K562 (cell line): ENCODE measurements around the gene PNRC1. TPM values are rescaled to one million over a fixed set of nuclear protein-coding genes. Genes with fewer than 3 reads are reported as not detected.

ENCODE experiments used
- BCOR ChIP-seq: fragments of 450-650 bp; IDR thresholded peaks from 2 replicates; pipeline ENCODE4 v1.6.1; 2016
- CEBPG ChIP-seq, 3 experiments: fragments of 200-800 bp in 1 of 3; sonication (Bioruptor generic) in 1 of 3; sonication (generic) in 1 of 3; formaldehyde crosslinking in 1 of 3; IDR thresholded peaks in 2 of 3; conservative IDR thresholded peaks in 1 of 3; 2 replicates each; pipeline versions ENCODE4 v1.6.1 to v1.8.0; 2016 to 2022; ENCODE audit warnings: missing compliant biosample characterization in 2 of 3, missing genetic modification characterization in 2 of 3, mild to moderate bottlenecking in 1 of 3, missing genetic modification reagents in 1 of 3
- EGR1 ChIP-seq: fragments of 450-650 bp; conservative IDR thresholded peaks from 2 replicates; pipeline ENCODE4 v1.6.1; 2017; ENCODE audit warnings: mild to moderate bottlenecking
- GABPB1 ChIP-seq: sonication (generic); formaldehyde crosslinking; IDR thresholded peaks from 2 replicates; pipeline ENCODE4 v1.8.0; 2022; ENCODE audit warnings: mild to moderate bottlenecking, missing genetic modification reagents
- GTF2E2 ChIP-seq: fragments of 200-800 bp; sonication (Bioruptor generic); IDR thresholded peaks from 2 replicates; pipeline ENCODE4 v1.6.1; 2016; ENCODE audit warnings: missing genetic modification characterization, missing compliant biosample characterization
- KDM1A ChIP-seq, 2 experiments: fragments of 450-650 bp; IDR thresholded peaks; 2 replicates each; pipeline ENCODE4 v1.6.1; 2016; ENCODE audit warnings: mild to moderate bottlenecking in 2 of 2
- L3MBTL2 ChIP-seq: fragments of 450-650 bp; IDR thresholded peaks from 2 replicates; pipeline ENCODE4 v1.6.1; 2016; ENCODE audit warnings: mild to moderate bottlenecking, moderate library complexity
- NCOA6 ChIP-seq: fragments of 450-650 bp; IDR thresholded peaks from 2 replicates; pipeline ENCODE4 v1.6.1; 2017; ENCODE audit warnings: mild to moderate bottlenecking
- RBM34 ChIP-seq: fragments of 200-400 bp; formaldehyde crosslinking; IDR thresholded peaks from 2 replicates; pipeline ENCODE4 v1.6.1; 2018; ENCODE audit warnings: low read length, borderline replicate concordance; ENCODE audit not compliant: insufficient read depth
- SRF ChIP-seq, 2 experiments: fragments of 250-450, 450-650 bp in 1 of 2; sonication (Bioruptor Pico) in 1 of 2; sonication (generic) in 1 of 2; formaldehyde crosslinking; IDR thresholded peaks; 2 replicates each; pipeline versions ENCODE4 v1.5.0 to v1.5.1; 2020 to 2022; ENCODE audit warnings: mild to moderate bottlenecking in 1 of 2, missing genetic modification reagents in 1 of 2
- TAF1 ChIP-seq: IDR thresholded peaks from 2 replicates; pipeline ENCODE4 v1.6.1; 2011; ENCODE audit warnings: mild to moderate bottlenecking, low read length, moderate library complexity; ENCODE audit not compliant: insufficient read depth, control insufficient read depth, severe bottlenecking; ENCODE audit errors: extremely low read depth
- YBX1 ChIP-seq: fragments of 450-650 bp; IDR thresholded peaks from 2 replicates; pipeline ENCODE4 v1.7.1; 2016; ENCODE audit warnings: mild to moderate bottlenecking
- ZNF318 ChIP-seq, 2 experiments: fragments of 450-650 bp; IDR thresholded peaks; 2 replicates each; pipeline ENCODE4 v1.6.1; 2016; ENCODE audit warnings: mild to moderate bottlenecking in 2 of 2, borderline replicate concordance in 1 of 2, low read depth in 1 of 2, moderate library complexity in 1 of 2
- ZNF655 ChIP-seq: fragments of 250-450 bp; sonication (Bioruptor Pico); IDR thresholded peaks from 2 replicates; pipeline ENCODE4 v1.5.0; 2021
- polyA plus RNA-seq, 8 experiments: library from polyadenylated mRNA; depleted of rRNA in 4 of 8; stranded (reverse) in 5 of 8; unstranded in 3 of 8; fragments of >200 nt; fragmentation: Nextera tagmentation in 2 of 8; fragmentation: Illumina TruSeq in 1 of 8; extraction: Ambion mirVana in 2 of 8; extraction: Trizol in 1 of 8; gene quantifications; 2 replicates each; pipeline versions ENCODE4 v1.2.1 to v1.2.3, GENCODE V29; 2011 to 2014; ENCODE audit warnings: inconsistent platforms in 1 of 8, missing spikeins in 1 of 8
- total RNA-seq, 7 experiments: library from RNA; depleted of rRNA in 6 of 7; stranded (reverse); fragments of >200 nt in 6 of 7; fragmentation: Illumina TruSeq in 2 of 7; extraction: Trizol in 2 of 7; gene quantifications; 2 replicates each; pipeline versions ENCODE4 v1.2.1 to v1.2.3, GENCODE V29; 2011 to 2021; ENCODE audit warnings: low replicate concordance in 1 of 7

Gene PNRC1
- total and polyA plus RNA-seq, 9 of the 15 experiments (the other 6 are each of a cell fraction or from before 2014, with no cell fraction given): 1.2 to 10.8 (median 6.5) TPM

DNA sequence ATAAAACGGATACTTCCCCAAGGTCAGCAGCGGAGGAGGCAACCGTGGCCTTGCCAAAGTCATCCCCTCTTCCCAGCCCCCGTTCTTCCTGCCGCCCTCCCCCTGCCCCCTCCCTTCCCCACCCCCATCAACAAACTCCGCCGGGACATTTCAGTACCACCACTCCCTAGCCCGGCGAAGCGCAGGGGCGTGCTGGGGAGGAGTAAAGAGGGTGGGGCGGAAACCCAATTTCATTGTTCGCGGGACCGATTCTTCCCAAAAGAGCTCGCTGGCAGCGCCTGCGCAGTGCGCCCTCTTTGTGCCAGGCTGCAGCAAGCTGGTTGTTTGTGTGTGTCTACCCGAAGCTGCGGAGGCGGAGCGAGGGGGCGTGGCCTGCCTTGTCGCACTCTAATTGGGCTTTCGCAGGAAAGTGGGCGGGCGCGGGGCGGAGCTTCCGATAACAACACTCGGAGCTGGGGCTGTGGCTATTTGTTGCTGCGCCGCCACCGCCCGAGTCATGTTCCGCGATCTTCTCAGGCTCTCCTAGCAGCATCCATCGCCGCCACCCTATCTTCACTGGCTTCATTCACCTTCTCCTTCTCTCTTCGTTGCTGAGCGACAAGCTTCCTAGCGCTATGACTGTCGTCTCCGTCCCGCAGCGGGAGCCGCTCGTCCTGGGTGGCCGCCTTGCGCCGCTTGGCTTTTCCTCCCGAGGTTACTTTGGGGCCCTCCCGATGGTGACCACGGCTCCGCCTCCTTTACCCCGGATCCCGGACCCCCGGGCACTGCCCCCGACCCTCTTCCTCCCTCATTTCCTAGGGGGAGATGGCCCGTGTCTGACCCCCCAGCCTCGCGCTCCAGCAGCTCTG is at the start of gene PNRC1 (continued):
- TF ChIP-seq GTF2E2 (tag) (no peak; the same call in 1 of the 2 replicates), EGR1 (peak; percentile 92), GABPB1 (CRISPR knock-in tag) (no peak), YBX1 (no peak), NCOA6 (no peak), KDM1A (IDR thresholded peaks at IDR 0.05) (0 out of 4 replicates have a peak, but pooled peaks of 1 of the 2 experiments have one; percentile 5), TAF1 (peak; percentile 87), CEBPG (CRISPR knock-in tag; IDR thresholded peaks at IDR 0.05) (no peak), CEBPG (tag; conservative IDR thresholded peaks at IDR 0.05 in 1 of 2, IDR thresholded peaks at IDR 0.05 in 1 of 2) (no peak), SRF (CRISPR knock-in tag; IDR thresholded peaks at IDR 0.05) (peak in 1 of 2 experiments; percentile 62; a peak in 1 of 4 replicates), BCOR (peak; percentile 36; the same call in 1 of the 2 replicates), L3MBTL2 (no peak), RBM34 (no peak), ZNF318 (IDR thresholded peaks at IDR 0.05; ENCODE audit: borderline replicate concordance in 1 of 2, low read depth in 1 of 2) (no peak), ZNF655 (CRISPR knock-in tag) (no peak)
